ENCODE data around the gene ATG10.

- no peak for TF ChIP-seq CTCF (IDR thresholded peaks at IDR 0.05)
- TF ChIP-seq POLR2A (IDR thresholded peaks at IDR 0.05), result no peak
Observed at GRCh38 chr5:82217917-82218316, 246.1 kb downstream of the ATG10 start.

All from thyroid gland (tissue), 4 donors.